Measurements from ENCODE around the gene APCDD1. TPM values are rescaled to one million over a fixed set of nuclear protein-coding genes. Genes with fewer than 3 reads are reported as not detected.

Gene APCDD1
- total and polyA plus RNA-seq, 3 experiments from 2014 or later, result not detected

DNA sequence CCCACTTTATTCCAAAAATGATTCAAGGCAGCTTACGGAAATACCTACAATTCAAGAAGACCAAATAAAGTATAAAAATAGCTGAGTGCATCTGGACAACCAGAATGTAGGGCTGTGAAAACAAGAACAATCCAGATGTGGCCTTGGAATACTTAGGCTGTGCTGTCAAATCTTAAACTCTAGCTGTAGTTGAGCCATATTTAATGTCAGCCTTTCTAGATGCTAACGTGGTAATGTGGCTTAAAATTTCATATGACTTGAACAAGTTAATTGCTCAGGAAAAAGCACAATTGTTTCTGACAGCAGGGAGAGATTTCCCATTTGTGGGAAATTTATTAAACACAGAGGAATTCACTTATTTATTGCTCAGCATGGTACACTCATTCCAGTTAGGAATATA is 56.8 kb downstream of the APCDD1 start:
- Mint-ChIP-seq H3K4me3 (no peak overlapping the region), H3K36me3 (peaks cover 0 to 12% (median 2%) of the 10 kb centered on the region in 3 donors), H3K27me3 (peaks cover 26 to 38% of the 10 kb centered on the region in 2 donors), H3K4me1 (no peaks in the 10 kb centered on the region), H3K27ac (no peak overlapping the region), H3K9me3 (peaks cover 6 to 19% (median 13%) of the 10 kb centered on the region in 5 donors)
- Histone ChIP-seq H3K4me3 (ENCODE audit: low read length) (no peak overlapping the region), H3K36me3 (ENCODE audit: insufficient read depth, low read length) (no peaks in the 10 kb centered on the region), H3K9me3 (ENCODE audit: low read length) (no peaks in the 10 kb centered on the region), H3K27me3 (ENCODE audit: insufficient read depth, low read length, poor library complexity, severe bottlenecking) (peaks cover 4% of the 10 kb centered on the region), H3K4me1 (ENCODE audit: insufficient read depth, low read length) (no peaks in the 10 kb centered on the region), H3K27ac (ENCODE audit: low read depth, low read length) (no peak overlapping the region)
- DNase-seq, result no peak
- CTCF ChIA-PET, result no interaction called here
- POLR2A ChIA-PET, result no interaction called here

DNA sequence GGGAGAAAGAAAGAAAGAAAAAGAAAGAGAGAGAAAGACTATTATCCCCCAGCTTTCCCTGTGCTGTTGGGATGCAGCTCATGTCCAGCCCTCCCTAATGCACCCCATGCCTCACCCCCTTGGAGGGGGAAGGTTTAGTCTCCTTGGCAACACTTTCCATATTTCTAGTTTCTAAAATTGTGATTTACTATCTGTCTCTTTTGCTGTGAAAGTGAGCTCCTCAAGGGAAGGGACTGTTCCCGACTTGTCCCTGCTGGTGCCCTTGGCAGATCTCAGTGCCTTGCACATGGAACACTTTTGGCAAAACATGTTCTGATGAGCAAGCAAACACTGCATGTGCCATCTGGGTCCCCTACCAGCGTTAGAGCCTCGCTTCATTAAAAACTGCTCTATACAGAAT is 59.6 kb downstream of the APCDD1 start:
- POLR2A ChIA-PET, result no interaction called here
- Histone ChIP-seq H3K9me3 (ENCODE audit: low read length) (no peaks in the 10 kb centered on the region), H3K36me3 (ENCODE audit: insufficient read depth, low read length) (no peaks in the 10 kb centered on the region), H3K4me3 (ENCODE audit: low read length) (no peak overlapping the region), H3K27me3 (ENCODE audit: insufficient read depth, low read length, poor library complexity, severe bottlenecking) (peaks cover 4% of the 10 kb centered on the region), H3K27ac (ENCODE audit: low read depth, low read length) (no peak overlapping the region), H3K4me1 (ENCODE audit: insufficient read depth, low read length) (no peaks in the 10 kb centered on the region)
- H3K36me3 Mint-ChIP-seq, result peaks cover 0 to 2% (median 0%) of the 10 kb centered on the region in 3 donors
- peaks cover 43 to 66% of the 10 kb centered on the region in 2 donors for H3K27me3 Mint-ChIP-seq
- no peak overlapping the region for H3K27ac Mint-ChIP-seq
- no peaks in the 10 kb centered on the region for H3K4me1 Mint-ChIP-seq
- CTCF ChIA-PET, result no interaction called here
- no peak overlapping the region for H3K4me3 Mint-ChIP-seq
- DNase-seq, result no peak
- peaks cover 1 to 6% (median 4%) of the 10 kb centered on the region in 5 donors for H3K9me3 Mint-ChIP-seq

DNA sequence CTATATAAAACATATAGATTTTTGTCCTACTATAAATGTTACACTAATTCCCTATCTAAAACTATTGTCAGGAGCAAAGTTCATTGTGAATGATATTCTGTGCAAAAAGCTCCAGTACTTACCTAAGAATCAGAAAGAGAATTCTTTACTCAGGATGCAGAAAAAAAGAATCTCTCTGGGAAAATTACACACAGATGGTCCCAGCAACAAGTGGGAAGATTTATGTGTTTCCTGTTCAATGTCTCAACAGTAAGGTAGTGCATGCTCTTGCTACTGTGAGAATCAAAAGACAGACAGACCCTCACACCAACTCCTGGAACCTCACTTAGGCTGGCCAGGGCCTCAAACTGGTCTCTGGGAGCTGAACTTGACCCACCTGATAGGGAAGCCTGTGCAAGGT is 60.2 kb downstream of the APCDD1 start:
- POLR2A ChIA-PET, result no interaction called here
- no peaks in the 10 kb centered on the region for H3K4me1 ChIP-seq (ENCODE audit: insufficient read depth, low read length)
- no peak for DNase-seq
- H3K36me3 Mint-ChIP-seq, result peaks cover 0 to 2% (median 0%) of the 10 kb centered on the region in 3 donors
- peaks cover 47 to 70% of the 10 kb centered on the region in 2 donors for H3K27me3 Mint-ChIP-seq
- no peaks in the 10 kb centered on the region for H3K9me3 ChIP-seq (ENCODE audit: low read length)
- H3K9me3 Mint-ChIP-seq, result peaks cover 1 to 6% (median 3%) of the 10 kb centered on the region in 5 donors
- H3K27me3 ChIP-seq (ENCODE audit: insufficient read depth, low read length, poor library complexity, severe bottlenecking), result peaks cover 4% of the 10 kb centered on the region
- H3K4me3 ChIP-seq (ENCODE audit: low read length), result no peak overlapping the region
- CTCF ChIA-PET, result no interaction called here
- H3K4me3 Mint-ChIP-seq, result no peak overlapping the region
- no peaks in the 10 kb centered on the region for H3K36me3 ChIP-seq (ENCODE audit: insufficient read depth, low read length)
- no peaks in the 10 kb centered on the region for H3K4me1 Mint-ChIP-seq
- H3K27ac ChIP-seq (ENCODE audit: low read depth, low read length), result no peak overlapping the region
- no peak overlapping the region for H3K27ac Mint-ChIP-seq

DNA sequence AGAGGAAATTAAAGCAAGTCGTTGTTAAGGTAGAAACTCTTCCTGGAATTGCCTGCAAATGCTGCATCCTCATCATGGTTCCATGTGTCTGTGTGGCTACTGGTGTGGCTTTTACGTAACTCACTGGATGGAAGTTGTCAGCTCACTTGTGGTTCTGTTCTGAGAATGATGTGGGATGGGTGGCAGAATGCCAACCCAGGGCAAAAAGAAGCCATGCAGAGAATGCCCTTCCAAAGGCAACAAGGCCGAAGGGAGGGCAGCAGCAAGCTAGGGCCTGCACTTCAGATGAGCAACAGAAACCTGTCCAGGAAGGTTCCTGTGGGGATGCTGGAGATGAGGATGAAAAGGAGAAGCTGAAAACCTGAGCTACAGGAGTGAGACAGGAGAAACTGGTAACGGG is 61.0 kb downstream of the APCDD1 start:
- H3K27me3 ChIP-seq (ENCODE audit: insufficient read depth, low read length, poor library complexity, severe bottlenecking), result peaks cover 4% of the 10 kb centered on the region
- no peaks in the 10 kb centered on the region for H3K4me1 ChIP-seq (ENCODE audit: insufficient read depth, low read length)
- POLR2A ChIA-PET, result no interaction called here
- DNase-seq, result no peak
- H3K4me3 ChIP-seq (ENCODE audit: low read length), result no peak overlapping the region
- no peak overlapping the region for H3K4me3 Mint-ChIP-seq
- CTCF ChIA-PET, result no interaction called here
- peaks cover 0 to 6% (median 5%) of the 10 kb centered on the region in 3 donors for H3K4me1 Mint-ChIP-seq
- no peaks in the 10 kb centered on the region for H3K36me3 ChIP-seq (ENCODE audit: insufficient read depth, low read length)
- no peak overlapping the region for H3K27ac Mint-ChIP-seq
- peaks cover 1 to 4% (median 3%) of the 10 kb centered on the region in 5 donors for H3K9me3 Mint-ChIP-seq
- H3K27me3 Mint-ChIP-seq, result peaks cover 42 to 68% of the 10 kb centered on the region in 2 donors
- no peaks in the 10 kb centered on the region for H3K9me3 ChIP-seq (ENCODE audit: low read length)
- no peak overlapping the region for H3K27ac ChIP-seq (ENCODE audit: low read depth, low read length)
- peaks cover 0 to 2% (median 0%) of the 10 kb centered on the region in 3 donors for H3K36me3 Mint-ChIP-seq

DNA sequence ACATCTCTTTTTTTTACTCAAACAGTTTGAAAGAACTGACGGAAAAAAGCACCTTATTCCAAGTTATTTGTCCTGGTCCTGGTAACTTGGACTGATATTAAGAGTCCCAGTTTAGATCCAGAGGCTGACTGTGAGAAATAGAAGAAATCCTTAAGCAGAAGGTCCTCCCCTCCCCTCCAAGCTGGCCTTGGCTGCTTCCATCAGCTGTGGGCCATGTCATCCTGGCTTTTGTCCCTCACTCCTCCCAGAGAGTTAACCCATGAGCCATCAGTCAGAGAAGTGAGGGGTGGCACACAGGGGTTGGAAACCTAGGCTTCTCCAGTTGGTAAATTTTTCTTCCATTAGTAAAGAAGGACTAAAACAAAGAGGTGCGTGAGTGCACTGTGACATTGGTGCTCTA is 61.6 kb downstream of the APCDD1 start:
- H3K4me3 ChIP-seq (ENCODE audit: low read length), result no peak overlapping the region
- no peak overlapping the region for H3K27ac ChIP-seq (ENCODE audit: low read depth, low read length)
- ChIA-PET CTCF (no interaction called here), POLR2A (no interaction called here)
- H3K9me3 ChIP-seq (ENCODE audit: low read length), result no peaks in the 10 kb centered on the region
- no peaks in the 10 kb centered on the region for H3K36me3 ChIP-seq (ENCODE audit: insufficient read depth, low read length)
- peaks cover 1 to 4% (median 3%) of the 10 kb centered on the region in 5 donors for H3K9me3 Mint-ChIP-seq
- no peak overlapping the region for H3K4me3 Mint-ChIP-seq
- H3K36me3 Mint-ChIP-seq, result peaks cover 0 to 2% (median 0%) of the 10 kb centered on the region in 3 donors
- no peak overlapping the region for H3K27ac Mint-ChIP-seq
- H3K27me3 ChIP-seq (ENCODE audit: insufficient read depth, low read length, poor library complexity, severe bottlenecking), result peaks cover 4% of the 10 kb centered on the region
- H3K4me1 ChIP-seq (ENCODE audit: insufficient read depth, low read length), result no peaks in the 10 kb centered on the region
- no peak for DNase-seq
- H3K27me3 Mint-ChIP-seq, result peaks cover 40 to 68% of the 10 kb centered on the region in 2 donors
- peaks cover 0 to 6% (median 5%) of the 10 kb centered on the region in 3 donors for H3K4me1 Mint-ChIP-seq

DNA sequence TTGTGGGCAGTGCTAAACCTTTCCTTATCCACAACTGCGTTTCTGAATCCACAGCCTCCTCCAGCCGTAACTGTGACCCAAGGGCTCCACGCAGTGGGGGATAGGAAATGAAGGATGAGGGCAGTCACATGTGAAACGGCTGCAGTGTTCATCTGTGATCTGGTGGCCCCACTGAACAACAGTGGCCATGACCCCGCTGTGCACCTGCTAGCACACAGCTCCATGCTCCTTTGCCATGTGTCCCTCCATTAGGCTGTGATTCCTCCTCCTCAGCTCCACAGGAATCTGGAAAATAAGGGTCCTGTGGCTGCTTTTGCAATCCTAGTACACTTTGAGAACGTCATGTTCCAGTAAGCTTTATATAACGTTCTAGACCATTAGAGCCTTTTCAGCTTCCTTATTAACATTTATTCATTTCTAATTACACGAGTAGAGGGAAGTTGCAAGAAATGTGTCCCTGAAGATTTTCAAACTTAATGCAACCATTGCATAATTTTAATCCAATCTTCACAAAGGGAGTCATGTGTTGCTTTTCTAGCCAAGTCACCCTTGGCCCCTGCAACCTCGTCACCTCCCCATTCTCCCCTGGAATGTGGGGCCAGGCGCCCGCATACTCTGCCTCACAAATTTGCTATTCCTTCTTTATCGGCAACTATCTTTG is 64.3 kb downstream of the APCDD1 start:
- no peak for DNase-seq
- Histone ChIP-seq H3K36me3 (ENCODE audit: insufficient read depth, low read length) (no peaks in the 10 kb centered on the region), H3K9me3 (ENCODE audit: low read length) (no peaks in the 10 kb centered on the region), H3K4me3 (ENCODE audit: low read length) (no peak overlapping the region), H3K27ac (ENCODE audit: low read depth, low read length) (no peak overlapping the region), H3K4me1 (ENCODE audit: insufficient read depth, low read length) (no peaks in the 10 kb centered on the region), H3K27me3 (ENCODE audit: insufficient read depth, low read length, poor library complexity, severe bottlenecking) (peaks cover 4% of the 10 kb centered on the region)
- no peaks in the 10 kb centered on the region for H3K36me3 Mint-ChIP-seq
- no peak overlapping the region for H3K4me3 Mint-ChIP-seq
- ChIA-PET POLR2A (no interaction called here), CTCF (interaction anchor here (1.2 to 2.3 kb wide), 3 partner anchors 12 to 547 kb away, joined by 3 to 6 read pairs (median 5); no protein-coding TSS in a partner anchor)
- H3K27ac Mint-ChIP-seq, result no peak overlapping the region
- H3K4me1 Mint-ChIP-seq, result peaks cover 0 to 6% (median 5%) of the 10 kb centered on the region in 3 donors
- H3K9me3 Mint-ChIP-seq, result peaks cover 0 to 4% (median 3%) of the 10 kb centered on the region in 5 donors
- peaks cover 35 to 60% of the 10 kb centered on the region in 2 donors for H3K27me3 Mint-ChIP-seq

DNA sequence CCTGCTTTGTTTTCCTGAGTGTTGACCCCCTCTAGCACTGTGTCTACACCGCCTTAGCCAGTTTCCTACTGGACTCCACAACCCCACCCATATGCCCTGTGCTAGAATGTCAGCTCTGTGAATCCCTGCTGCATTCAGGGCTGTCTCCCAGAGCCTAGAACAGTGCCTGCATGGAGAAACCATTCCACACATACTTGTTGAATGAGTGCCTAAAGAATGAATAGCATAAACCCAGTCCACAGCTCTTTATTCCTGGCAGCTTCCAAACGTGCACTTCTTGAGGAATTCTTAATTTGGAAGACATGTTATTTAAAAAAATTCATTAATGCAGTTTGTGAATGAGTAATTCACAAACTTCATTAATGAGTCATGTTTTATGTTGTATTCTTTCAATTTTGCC is 64.9 kb downstream of the APCDD1 start:
- Mint-ChIP-seq H3K36me3 (no peaks in the 10 kb centered on the region), H3K4me3 (no peak overlapping the region), H3K27ac (no peak overlapping the region), H3K27me3 (peaks cover 32 to 54% of the 10 kb centered on the region in 2 donors), H3K9me3 (peaks cover 0 to 4% (median 3%) of the 10 kb centered on the region in 5 donors), H3K4me1 (peaks cover 0 to 8% (median 6%) of the 10 kb centered on the region in 3 donors)
- H3K27me3 ChIP-seq (ENCODE audit: insufficient read depth, low read length, poor library complexity, severe bottlenecking), result peaks cover 4% of the 10 kb centered on the region
- H3K36me3 ChIP-seq (ENCODE audit: insufficient read depth, low read length), result no peaks in the 10 kb centered on the region
- H3K4me1 ChIP-seq (ENCODE audit: insufficient read depth, low read length), result no peaks in the 10 kb centered on the region
- H3K4me3 ChIP-seq (ENCODE audit: low read length), result no peak overlapping the region
- ChIA-PET POLR2A (no interaction called here), CTCF (interaction anchor here (0.8 to 2.3 kb wide), 3 partner anchors 12 to 19 kb away, joined by 3 to 5 read pairs (median 3); no protein-coding TSS in a partner anchor)
- H3K27ac ChIP-seq (ENCODE audit: low read depth, low read length), result no peak overlapping the region
- H3K9me3 ChIP-seq (ENCODE audit: low read length), result no peaks in the 10 kb centered on the region
- no peak for DNase-seq

DNA sequence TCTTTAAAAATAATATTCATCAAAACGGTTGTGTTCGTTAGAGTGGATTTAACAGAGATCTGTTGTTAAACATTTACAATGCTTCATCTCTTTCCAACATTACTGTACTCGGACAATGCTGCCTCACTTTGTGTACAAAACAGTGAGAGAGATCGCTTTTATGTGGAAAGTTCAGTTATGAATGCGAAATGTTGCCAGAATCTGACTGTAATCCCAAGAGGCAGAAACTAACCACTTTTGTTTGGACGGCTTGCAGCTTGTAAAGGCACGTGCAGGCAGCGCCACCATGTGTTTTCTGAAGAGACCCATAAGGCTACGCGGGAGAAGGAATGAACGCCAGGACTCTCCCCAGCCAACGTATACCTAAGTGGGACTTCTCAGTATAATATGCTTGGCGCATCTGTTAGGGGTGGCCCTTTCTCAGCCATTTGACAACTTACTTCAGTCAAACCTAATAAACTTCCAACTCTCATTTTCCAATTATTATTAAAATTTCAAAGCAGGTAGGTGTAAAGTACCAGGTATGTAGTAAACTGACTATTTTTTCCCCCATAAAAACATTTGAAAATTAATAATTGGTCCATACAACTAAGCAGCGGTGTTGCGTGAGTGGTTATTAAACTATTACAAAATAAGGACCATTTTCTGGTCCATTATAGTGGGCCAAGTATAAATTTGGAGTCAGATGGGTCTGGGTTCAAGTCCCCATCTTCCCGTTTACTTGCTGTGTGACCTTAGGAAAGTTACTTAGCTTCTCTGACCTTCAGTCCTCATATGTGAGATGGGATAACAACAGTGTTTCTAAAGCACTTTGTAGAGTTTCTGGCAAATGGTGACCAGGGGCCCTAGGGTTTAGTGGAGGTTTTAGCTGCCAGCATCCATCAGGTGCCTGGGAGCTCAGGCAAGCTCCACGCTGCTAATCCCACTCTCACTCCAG is 65.8 kb downstream of the APCDD1 start:
- Histone ChIP-seq H3K27ac (ENCODE audit: low read depth, low read length) (no peak overlapping the region), H3K27me3 (ENCODE audit: insufficient read depth, low read length, poor library complexity, severe bottlenecking) (peaks cover 2% of the 10 kb centered on the region), H3K9me3 (ENCODE audit: low read length) (no peaks in the 10 kb centered on the region), H3K36me3 (ENCODE audit: insufficient read depth, low read length) (no peaks in the 10 kb centered on the region), H3K4me1 (ENCODE audit: insufficient read depth, low read length) (peaks cover 5% of the 10 kb centered on the region), H3K4me3 (ENCODE audit: low read length) (no peak overlapping the region)
- ChIA-PET POLR2A (interaction anchor here (0.7 kb wide), 1 partner anchor 40 kb away, joined by 4 read pairs; no protein-coding TSS in a partner anchor), CTCF (interaction anchor here (0.8 to 2.3 kb wide), 4 partner anchors 11 to 548 kb away, joined by 3 to 5 read pairs (median 4); no protein-coding TSS in a partner anchor)
- Mint-ChIP-seq H3K4me3 (no peak overlapping the region), H3K36me3 (no peaks in the 10 kb centered on the region), H3K27me3 (peaks cover 29 to 47% of the 10 kb centered on the region in 2 donors), H3K9me3 (peaks cover 0 to 4% (median 3%) of the 10 kb centered on the region in 5 donors), H3K4me1 (peaks cover 9 to 17% (median 15%) of the 10 kb centered on the region in 3 donors), H3K27ac (no peak overlapping the region)
- DNase-seq, result peak; percentile 16 to 66 (median 37)
